Ramos (cell line): ENCODE measurements around the gene UPK3BL1.
"Not testable (repeated sequence)": the region's sequence is repeated elsewhere in the genome, so short reads cannot be mapped to it uniquely, and the experiment has no call there.

Experiments used
- in situ Hi-C: fragments of 300-500 bp; cut with MboI; formaldehyde crosslinking; loops from one replicate; pipeline ENCODE4 v1.14.3; 2022; ENCODE audit warnings: low sequenced_read_pairs; ENCODE audit not compliant: unreplicated experiment

The UPK3BL1 gene

GRCh38 chr7:102630622-102631021 is 12.0 kb downstream of the UPK3BL1 start:
- in situ Hi-C loops, result not testable (repeated sequence)

DNA sequence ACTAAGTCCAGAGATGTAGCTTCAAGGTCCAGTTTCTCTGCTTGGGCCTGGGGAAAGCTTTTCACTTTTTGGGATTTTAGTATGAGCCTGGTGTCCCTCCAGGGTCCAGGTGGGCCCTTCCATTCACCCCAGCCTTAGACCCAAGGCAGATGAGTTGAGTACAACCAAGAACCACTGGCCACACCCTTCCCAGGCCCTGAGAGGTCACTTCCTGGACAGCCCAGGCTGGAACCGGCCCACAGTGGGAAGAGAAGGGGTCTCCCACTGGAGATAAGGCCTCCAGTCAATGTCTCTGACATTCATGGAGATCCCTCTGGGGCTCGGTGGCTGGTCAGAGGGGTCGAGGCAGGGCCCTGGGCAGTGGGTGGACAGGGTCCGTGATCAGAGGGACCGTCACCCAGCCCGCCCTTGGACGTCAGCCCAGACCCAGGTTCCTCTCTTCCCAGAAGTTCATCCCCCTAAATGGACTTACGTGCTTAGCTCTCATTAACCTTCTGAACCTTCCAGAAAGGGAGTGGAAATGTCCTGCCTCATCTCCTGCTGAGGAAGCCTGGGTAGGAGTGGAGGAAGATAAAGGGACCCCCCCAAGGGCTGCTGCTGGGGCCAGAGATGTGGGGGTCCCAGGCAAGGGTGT is 15.2 kb downstream of the UPK3BL1 start:
- in situ Hi-C loops, result not testable (repeated sequence)

DNA sequence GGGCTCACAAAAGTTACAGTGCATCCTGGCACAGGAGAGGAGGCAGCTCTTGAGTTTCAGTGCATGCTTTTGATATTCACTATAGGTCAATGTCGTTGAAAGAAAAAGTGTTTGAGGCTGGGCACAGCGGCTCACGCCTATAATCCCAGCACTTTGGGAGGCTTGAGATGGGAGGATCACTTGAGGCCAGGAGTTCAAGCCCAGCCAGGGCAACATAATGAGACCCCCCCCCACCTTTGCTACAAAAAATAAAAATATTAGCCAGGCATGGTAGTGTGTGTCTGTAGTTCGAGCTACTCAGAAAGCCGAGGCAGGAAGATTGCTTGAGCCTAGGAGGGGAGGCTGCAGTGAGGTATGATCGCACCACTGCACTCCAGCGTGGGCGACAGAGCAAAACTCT is 24.5 kb downstream of the UPK3BL1 start:
- in situ Hi-C loops, result not testable (repeated sequence)

DNA sequence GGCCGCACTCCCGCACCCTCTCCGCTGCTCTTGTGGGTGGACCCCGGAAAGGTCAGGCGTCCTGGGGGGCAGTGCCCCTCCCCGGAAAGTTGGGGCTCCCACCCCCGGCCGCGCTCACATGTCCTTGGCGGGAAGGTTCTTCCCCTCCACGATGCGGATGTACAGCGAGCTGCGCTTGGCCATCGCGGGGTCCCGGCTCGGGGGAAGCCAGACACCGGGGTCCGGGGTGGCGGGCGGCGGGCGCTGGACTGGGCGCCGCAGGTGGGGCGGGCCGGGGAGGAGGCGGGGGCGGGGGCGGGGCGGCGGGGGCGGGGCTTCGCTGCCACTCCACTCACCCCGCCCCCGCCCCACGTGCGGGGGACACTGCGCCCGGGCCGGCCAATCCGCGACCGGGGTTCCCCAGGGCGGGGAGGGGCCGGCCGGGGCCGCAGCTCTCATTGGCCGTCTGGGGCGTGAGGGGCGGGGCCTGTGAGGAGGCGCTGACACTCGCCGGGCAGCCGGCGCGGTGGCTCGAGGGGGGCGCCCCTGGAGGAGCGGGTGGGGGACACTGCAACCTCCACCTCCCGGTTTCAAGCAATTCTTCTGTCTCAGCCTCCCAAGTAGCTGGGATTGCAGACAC is 26.0 kb downstream of the UPK3BL1 start, which contains the start of gene RASA4:
RASA4 (minus strand) TSS at position 250 of the 619 bp plus-strand sequence; CDS start at position 183, 67 bp downstream.
- in situ Hi-C loops, result not testable (repeated sequence)

- in situ Hi-C loops, result not testable (repeated sequence)
Measured at GRCh38 chr7:102615930-102616329, 26.7 kb downstream of the UPK3BL1 start.

DNA sequence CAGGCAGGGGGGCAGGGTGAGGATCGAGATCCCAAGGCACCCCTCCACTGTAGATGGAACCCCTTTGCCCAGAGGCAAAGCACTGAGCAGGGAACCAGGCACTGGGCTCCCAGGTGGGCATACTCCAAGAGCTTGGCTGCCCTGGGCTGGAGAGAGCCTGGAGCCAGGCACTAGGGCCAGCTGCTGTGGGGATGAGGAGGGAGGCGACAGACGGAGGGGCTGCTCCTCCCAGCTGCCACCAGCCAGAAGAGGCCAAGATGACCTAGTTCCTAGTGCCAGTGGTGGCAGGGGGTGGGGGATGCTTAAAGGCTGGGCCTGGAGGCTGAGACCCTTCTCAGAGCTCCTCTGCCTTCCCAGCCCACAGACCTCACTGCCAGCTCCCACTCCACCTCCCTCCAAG is 27.7 kb downstream of the UPK3BL1 start:
- in situ Hi-C loops, result not testable (repeated sequence)

GRCh38 chr7:102614346-102614697 is 28.3 kb downstream of the UPK3BL1 start:
- in situ Hi-C loops, result not testable (repeated sequence)

DNA sequence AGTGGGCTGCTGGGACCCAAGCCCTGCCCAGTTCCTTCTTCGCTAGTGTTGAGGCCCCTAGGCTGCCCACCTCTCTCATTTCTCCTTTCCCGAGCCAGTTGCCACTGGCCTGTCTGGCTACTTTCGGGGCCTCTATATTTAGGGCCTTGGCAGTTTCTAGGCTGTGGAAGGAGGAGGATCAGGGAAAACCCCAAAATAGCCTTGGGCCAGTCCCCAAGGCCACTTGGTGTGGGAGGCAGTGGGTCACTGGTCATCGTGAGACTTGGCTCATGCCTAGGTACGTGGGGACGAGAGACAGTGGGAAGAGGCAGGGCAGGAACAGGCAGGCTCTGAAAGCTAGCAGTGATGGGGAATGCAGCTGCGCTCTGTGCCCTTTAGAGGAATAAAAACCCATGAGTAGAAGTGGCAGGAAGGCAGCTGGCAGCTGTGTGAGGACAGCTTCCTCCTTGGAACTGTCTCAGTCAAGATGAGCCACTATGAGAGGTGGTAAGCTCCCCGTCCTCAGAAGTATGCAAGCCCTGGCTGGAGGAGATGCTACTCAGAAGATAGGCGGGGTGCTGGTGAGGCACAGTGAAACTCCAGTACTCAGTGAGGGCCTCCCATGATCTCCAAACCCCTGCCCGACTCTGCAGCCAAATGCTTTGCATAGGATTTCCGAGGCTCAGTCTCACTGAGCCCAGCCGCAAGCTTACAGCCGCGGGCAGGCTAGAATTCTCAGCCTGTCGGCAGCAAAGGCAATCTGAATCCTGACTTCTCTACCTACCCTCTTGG is 28.8 kb downstream of the UPK3BL1 start:
- in situ Hi-C loops, result not testable (repeated sequence)

DNA sequence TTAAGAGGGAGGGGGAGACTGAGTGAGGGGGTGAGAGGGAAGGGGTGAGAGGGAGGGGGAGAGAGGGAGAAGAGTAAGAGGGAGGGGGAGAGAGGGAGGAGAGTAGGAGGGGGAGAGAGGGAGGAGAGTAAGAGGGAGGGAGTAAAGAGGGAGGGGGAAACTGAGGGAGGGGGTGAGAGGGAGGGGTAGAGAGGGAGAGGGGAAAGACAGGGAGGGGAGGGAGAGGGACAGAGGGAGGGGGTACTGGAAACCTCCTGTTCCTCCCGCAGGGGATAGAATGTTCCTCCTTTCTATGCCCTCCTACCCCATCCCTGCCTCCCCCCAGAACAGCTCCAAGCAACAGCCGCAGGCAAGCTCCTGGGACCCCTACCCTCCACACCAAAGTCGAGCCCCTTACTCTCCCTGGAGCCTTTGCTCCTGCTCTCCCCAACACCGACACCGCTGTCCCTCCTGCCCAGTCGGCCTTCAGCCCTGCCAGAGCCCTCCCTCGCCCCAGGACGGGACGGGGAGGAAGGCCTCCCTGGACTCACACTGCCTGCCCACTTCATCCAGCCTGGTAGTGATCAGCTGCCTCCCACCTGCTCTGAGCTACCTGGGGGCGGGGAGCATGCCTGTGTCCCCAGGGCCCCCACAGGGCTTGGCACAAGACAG is 30.8 kb downstream of the UPK3BL1 start:
- in situ Hi-C loops, result not testable (repeated sequence)

- in situ Hi-C loops, result not testable (repeated sequence)
Measured at GRCh38 chr7:102611013-102611674, 31.4 kb downstream of the UPK3BL1 start.

- in situ Hi-C loops, result not testable (repeated sequence)
Measured at GRCh38 chr7:102610441-102610840, 32.1 kb downstream of the UPK3BL1 start.

- in situ Hi-C loops, result not testable (repeated sequence)
Measured at GRCh38 chr7:102609734-102610133, 32.9 kb downstream of the UPK3BL1 start.

DNA sequence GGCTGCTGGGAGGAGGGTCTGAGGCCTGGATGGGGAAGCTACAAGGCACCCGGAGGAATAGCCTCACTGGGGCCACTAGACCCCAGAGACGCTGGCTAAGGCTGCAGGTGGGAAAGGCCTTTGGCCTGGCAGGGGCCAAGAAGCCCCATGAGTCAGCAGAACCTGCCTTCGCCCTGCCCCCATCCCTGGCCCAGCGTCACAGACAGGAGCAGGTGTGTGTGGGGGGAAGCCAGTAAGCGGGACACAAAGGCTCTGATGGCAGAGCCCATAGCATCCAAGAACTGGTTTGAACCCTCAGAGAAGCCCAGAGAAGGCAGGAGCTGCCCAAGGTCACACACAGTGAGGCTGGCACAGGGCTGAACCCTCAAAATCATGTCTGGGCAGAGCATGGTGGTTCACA is 35.7 kb downstream of the UPK3BL1 start:
- in situ Hi-C loops, result not testable (repeated sequence)

- in situ Hi-C loops, result not testable (repeated sequence)
Measured at GRCh38 chr7:102604431-102605145, 38.0 kb downstream of the UPK3BL1 start.

GRCh38 chr7:102602317-102602716 is 40.3 kb downstream of the UPK3BL1 start:
- in situ Hi-C loops, result not testable (repeated sequence)

DNA sequence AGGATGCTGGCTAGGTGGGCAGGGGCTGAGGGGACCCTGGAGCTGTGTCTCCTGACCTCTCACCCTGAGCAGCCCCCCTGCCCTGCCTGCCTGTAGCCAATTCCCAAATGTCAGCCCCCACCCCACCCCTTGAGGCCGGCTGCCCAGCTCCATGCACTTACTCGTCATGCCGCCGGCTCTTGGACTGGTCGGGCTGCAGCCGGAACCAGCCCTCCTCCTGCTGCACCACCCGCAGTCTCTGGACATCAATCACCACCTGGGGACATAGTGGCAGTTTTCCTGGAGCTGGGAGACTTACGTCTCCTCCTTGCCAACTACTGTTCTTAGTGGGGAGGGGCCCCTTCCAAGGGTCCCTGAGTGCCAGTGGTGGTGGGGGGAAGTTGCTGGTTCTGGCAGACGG is 42.9 kb downstream of the UPK3BL1 start:
- in situ Hi-C loops, result not testable (repeated sequence)

DNA sequence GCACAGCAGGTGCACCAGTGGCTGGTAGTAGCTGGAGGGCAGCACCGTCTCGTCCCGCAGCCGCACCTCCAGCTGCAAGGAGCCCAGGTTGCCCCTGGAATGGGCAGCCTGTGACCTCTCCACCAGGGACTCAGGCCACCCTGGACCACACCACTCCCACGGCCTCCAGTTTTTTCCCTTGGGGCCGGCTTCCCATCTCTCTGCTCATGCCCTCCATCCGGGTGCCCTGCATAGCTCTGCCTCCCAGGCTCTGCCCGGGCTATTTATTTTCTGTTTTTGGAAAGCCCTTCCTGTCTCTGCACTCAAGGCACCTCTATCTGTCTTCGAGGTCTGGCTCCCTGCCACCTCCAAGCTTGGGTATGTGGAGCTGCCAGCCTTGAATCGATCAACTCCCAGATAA is 46.6 kb downstream of the UPK3BL1 start:
- in situ Hi-C loops, result not testable (repeated sequence)

DNA sequence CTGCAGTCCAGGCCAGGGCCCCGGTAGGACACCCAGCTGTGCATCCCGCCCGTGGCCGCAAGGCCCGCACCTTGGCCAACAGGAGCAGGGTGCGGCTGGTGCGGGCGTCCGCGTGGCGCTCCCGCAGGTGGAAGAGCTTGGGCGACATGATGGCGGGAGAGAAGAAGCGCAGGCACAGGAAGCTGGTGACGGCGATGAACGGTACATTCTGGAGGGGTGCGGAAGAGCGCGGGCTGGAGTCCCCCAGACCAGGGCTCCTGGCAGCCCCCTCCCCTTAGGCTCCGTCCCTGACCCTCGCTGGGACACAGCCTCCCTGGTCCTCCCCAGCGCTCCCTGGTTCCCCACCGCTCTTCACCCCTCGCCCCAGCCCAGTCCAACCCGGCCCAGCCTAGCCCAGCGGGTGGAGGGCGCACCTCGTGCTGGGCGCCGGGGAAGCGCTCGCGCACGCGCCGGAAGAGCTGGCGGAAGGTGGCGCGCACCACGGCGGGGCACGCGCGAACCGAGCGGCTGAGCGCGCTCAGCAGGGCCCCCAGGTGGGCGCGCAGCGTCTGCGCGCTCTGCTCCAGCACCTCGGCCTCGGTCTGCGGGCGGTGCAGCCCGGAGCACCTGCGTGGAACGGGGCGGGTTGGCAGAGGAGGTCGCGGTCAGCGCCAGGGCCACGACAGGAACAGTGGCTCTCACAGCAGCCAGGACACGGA is 48.8 kb downstream of the UPK3BL1 start:
- in situ Hi-C loops, result not testable (repeated sequence)

DNA sequence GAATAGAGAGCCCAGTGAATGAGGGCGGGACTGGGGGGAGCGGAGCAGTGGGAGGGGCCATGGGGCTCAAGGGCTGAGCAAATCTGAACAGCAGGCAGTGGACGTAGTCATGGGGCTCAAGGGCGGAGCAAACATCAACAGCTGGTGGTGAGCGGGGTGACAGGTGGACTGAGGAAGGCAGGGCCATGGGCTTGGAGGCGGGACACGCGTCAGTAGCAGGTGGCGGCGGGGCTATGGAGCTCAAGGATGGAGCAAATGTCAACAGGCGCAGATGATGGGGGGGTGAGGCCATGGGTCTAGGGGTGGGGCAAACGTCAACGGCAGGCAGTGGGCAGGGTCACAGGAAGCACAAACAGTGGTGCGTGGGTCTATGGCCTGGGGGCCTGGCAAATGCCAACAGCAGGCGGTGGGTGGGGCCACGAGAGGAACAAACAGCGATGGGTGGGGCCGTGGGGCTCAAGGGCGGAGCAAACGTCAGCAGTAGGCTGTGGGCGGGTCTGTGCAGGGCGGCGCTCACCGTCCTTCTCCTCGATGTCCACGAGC is 50.0 kb downstream of the UPK3BL1 start:
- in situ Hi-C loops, result not testable (repeated sequence)
